ENCODE measurements around the gene RNF43.

The RNF43 gene

DNA sequence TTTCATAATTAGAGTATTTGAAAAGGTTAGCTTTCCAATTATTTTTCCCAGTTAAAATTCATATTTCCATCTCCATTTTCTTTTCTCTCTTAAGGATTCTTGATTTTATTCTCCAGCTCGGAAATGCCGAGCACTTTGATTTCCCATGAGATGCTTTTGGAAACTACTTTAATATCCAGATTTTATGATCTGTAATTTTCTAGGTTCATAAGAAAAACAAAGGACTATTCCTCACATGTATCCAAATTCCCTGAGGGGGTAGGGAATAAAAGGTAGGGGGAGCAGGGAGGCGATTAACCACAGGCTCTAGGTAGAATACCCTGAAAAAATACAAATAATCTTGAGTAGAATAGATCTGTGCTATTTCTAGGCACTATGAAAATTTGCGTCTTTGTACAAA is 938 bp downstream of the RNF43 start:
- TF ChIP-seq, protein P1, sequence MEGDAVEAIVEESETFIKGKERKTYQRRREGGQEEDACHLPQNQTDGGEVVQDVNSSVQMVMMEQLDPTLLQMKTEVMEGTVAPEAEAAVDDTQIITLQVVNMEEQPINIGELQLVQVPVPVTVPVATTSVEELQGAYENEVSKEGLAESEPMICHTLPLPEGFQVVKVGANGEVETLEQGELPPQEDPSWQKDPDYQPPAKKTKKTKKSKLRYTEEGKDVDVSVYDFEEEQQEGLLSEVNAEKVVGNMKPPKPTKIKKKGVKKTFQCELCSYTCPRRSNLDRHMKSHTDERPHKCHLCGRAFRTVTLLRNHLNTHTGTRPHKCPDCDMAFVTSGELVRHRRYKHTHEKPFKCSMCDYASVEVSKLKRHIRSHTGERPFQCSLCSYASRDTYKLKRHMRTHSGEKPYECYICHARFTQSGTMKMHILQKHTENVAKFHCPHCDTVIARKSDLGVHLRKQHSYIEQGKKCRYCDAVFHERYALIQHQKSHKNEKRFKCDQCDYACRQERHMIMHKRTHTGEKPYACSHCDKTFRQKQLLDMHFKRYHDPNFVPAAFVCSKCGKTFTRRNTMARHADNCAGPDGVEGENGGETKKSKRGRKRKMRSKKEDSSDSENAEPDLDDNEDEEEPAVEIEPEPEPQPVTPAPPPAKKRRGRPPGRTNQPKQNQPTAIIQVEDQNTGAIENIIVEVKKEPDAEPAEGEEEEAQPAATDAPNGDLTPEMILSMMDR (IDR thresholded peaks at IDR 0.05; ENCODE audit: low read length): no peak
- no peak for TF ChIP-seq EZH2 (IDR thresholded peaks at IDR 0.05; ENCODE audit: borderline replicate concordance, low read length)
- H3K4me3 ChIP-seq (ENCODE audit: low read depth, low read length, poor library complexity, severe bottlenecking): no peak overlapping the region

DNA sequence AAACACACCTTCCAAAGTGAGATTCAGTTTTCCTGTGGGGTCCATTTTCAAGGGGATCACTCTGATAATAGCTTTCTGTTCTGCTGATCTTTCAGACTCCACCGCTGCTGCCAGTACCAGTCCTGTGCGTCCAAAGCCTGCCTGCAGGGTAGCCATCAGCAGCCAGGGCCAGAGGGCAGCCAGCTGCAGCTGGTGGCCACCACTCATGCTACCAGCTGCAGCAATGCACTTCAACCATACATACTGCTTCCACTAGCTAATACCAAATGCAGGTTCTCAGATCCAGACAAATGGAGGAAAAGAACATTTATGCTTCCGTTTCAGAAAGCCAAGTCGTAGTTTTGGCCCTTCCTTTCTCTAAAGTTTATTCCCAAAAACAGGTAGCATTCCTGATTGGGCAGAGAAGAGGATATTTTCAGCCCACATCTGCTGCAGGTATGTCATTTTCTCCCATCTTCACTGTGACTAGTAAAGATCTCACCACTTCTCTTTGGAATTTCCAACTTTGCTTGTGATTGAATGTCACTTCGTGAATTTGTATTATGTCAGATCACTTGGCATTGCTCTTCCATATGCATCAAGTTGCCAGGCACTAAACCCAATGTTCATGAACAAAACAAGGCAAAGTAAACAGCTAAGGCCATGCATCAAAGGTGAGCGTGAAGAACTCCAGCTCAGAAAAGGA is 1.8 kb downstream of the RNF43 start:
- H3K9ac ChIP-seq (ENCODE audit: low read length): no peak overlapping the region
- H3K4me2 ChIP-seq (ENCODE audit: low read length): no peak overlapping the region
- H4K20me1 ChIP-seq (ENCODE audit: insufficient read depth, low read length): no peaks in the 10 kb centered on the region
- H3F3A ChIP-seq (ENCODE audit: insufficient read depth, low read length): no peaks in the 10 kb centered on the region
- no peaks in the 10 kb centered on the region for H3K9me2 ChIP-seq (ENCODE audit: low read depth, low read length)
- H3K27ac ChIP-seq (ENCODE audit: low read depth, low read length, poor library complexity, severe bottlenecking): no peak overlapping the region
- no peak overlapping the region for H3K4me3 ChIP-seq (ENCODE audit: low read depth, low read length, poor library complexity, severe bottlenecking)
- no peaks in the 10 kb centered on the region for H3K27me3 ChIP-seq (ENCODE audit: insufficient read depth, low read length)
- TF ChIP-seq, protein P1 (IDR thresholded peaks at IDR 0.05; ENCODE audit: low read length): no peak
- TF ChIP-seq EZH2 (IDR thresholded peaks at IDR 0.05; ENCODE audit: borderline replicate concordance, low read length): no peak
- H3K36me3 ChIP-seq (ENCODE audit: insufficient read depth, low read length): no peaks in the 10 kb centered on the region
- H3K4me1 ChIP-seq (ENCODE audit: insufficient read depth, low read length, severe bottlenecking): peaks cover 12% of the 10 kb centered on the region
- H3K9me3 ChIP-seq (ENCODE audit: low read length): no peaks in the 10 kb centered on the region
- H3K79me2 ChIP-seq (ENCODE audit: insufficient read depth, low read length): no peaks in the 10 kb centered on the region
- no peak overlapping the region for H2AFZ ChIP-seq (ENCODE audit: low read length)

More for the DNA sequence above, 938 bp downstream of the RNF43 start:
- H3K36me3 ChIP-seq (ENCODE audit: insufficient read depth, low read length): no peaks in the 10 kb centered on the region
- H3F3A ChIP-seq (ENCODE audit: insufficient read depth, low read length): no peaks in the 10 kb centered on the region
- H2AFZ ChIP-seq (ENCODE audit: low read length): no peak overlapping the region
- H3K27me3 ChIP-seq (ENCODE audit: insufficient read depth, low read length): no peaks in the 10 kb centered on the region
- H3K4me2 ChIP-seq (ENCODE audit: low read length): no peak overlapping the region
- peaks cover 12% of the 10 kb centered on the region for H3K4me1 ChIP-seq (ENCODE audit: insufficient read depth, low read length, severe bottlenecking)
- H3K9ac ChIP-seq (ENCODE audit: low read length): no peak overlapping the region
- no peaks in the 10 kb centered on the region for H3K9me2 ChIP-seq (ENCODE audit: low read depth, low read length)
- H3K9me3 ChIP-seq (ENCODE audit: low read length): no peaks in the 10 kb centered on the region
- H3K27ac ChIP-seq (ENCODE audit: low read depth, low read length, poor library complexity, severe bottlenecking): no peak overlapping the region
- H3K79me2 ChIP-seq (ENCODE audit: insufficient read depth, low read length): no peaks in the 10 kb centered on the region
- H4K20me1 ChIP-seq (ENCODE audit: insufficient read depth, low read length): no peaks in the 10 kb centered on the region

DNA sequence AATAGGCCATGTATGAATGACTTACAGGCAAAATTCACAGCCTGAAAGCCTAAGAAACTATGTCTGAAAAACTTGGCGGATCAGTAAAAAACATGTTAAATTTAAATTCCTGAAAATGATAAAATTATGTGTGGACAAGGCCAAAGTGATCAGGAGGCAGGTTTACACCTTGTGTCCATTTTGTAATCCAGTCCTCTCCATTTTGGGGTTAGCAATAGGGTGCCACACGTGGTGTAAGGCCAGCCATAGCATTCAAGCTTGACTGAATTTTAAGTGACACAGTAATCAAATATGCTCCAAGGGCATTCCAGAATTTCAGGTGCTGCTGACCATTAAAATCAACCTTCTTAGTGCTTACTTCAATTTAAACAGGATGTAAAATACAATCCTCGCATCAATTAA is 2.7 kb downstream of the RNF43 start:
- Histone ChIP-seq H3K4me2 (ENCODE audit: low read length) (no peak overlapping the region), H4K20me1 (ENCODE audit: insufficient read depth, low read length) (no peaks in the 10 kb centered on the region), H3K9me3 (ENCODE audit: low read length) (no peaks in the 10 kb centered on the region), H3F3A (ENCODE audit: insufficient read depth, low read length) (no peaks in the 10 kb centered on the region), H2AFZ (ENCODE audit: low read length) (no peak overlapping the region), H3K36me3 (ENCODE audit: insufficient read depth, low read length) (no peaks in the 10 kb centered on the region), H3K4me3 (ENCODE audit: low read depth, low read length, poor library complexity, severe bottlenecking) (no peak overlapping the region), H3K27me3 (ENCODE audit: insufficient read depth, low read length) (no peaks in the 10 kb centered on the region), H3K27ac (ENCODE audit: low read depth, low read length, poor library complexity, severe bottlenecking) (no peak overlapping the region), H3K79me2 (ENCODE audit: insufficient read depth, low read length) (no peaks in the 10 kb centered on the region), H3K4me1 (ENCODE audit: insufficient read depth, low read length, severe bottlenecking) (peaks cover 12% of the 10 kb centered on the region), H3K9ac (ENCODE audit: low read length) (no peak overlapping the region), H3K9me2 (ENCODE audit: low read depth, low read length) (no peaks in the 10 kb centered on the region)
- no peak for TF ChIP-seq EZH2 (IDR thresholded peaks at IDR 0.05; ENCODE audit: borderline replicate concordance, low read length)
- TF ChIP-seq, protein P1 (IDR thresholded peaks at IDR 0.05; ENCODE audit: low read length): no peak
